ENCODE measurements around the gene DISC1.
A peak's percentile ranks its signal among the peaks of the same experiment; 100 is the strongest.

The DISC1 gene

GRCh38 chr1:231861541-231862481 lies 235.2 kb downstream of the DISC1 start:
- no peak for DNase-seq (ENCODE audit: low read depth)
- no peak overlapping the region for H3K4me3 ChIP-seq (ENCODE audit: low read depth, low read length)
- TF ChIP-seq MYC (IDR thresholded peaks at IDR 0.05; ENCODE audit: low read depth, low read length): no peak
- TF ChIP-seq MAX (IDR thresholded peaks at IDR 0.05; ENCODE audit: low read depth, low read length): no peak
- no peak for TF ChIP-seq CTCF (IDR thresholded peaks at IDR 0.05; ENCODE audit: low read depth, low read length)
- no peak for TF ChIP-seq POLR2A (IDR thresholded peaks at IDR 0.05; ENCODE audit: extremely low read depth, insufficient read length)

GRCh38 chr1:231862611-231863010 lies 236.0 kb downstream of the DISC1 start:
- no peak for DNase-seq (ENCODE audit: low read depth)
- TF ChIP-seq POLR2A (IDR thresholded peaks at IDR 0.05; ENCODE audit: extremely low read depth, insufficient read length): no peak
- TF ChIP-seq MYC (IDR thresholded peaks at IDR 0.05; ENCODE audit: low read depth, low read length): no peak
- no peak for TF ChIP-seq CTCF (IDR thresholded peaks at IDR 0.05; ENCODE audit: low read depth, low read length)
- TF ChIP-seq MAX (IDR thresholded peaks at IDR 0.05; ENCODE audit: low read depth, low read length): no peak
- no peak overlapping the region for H3K4me3 ChIP-seq (ENCODE audit: low read depth, low read length)

GRCh38 chr1:231865331-231865730 lies 238.7 kb downstream of the DISC1 start:
- no peak for DNase-seq (ENCODE audit: low read depth)
- TF ChIP-seq POLR2A (IDR thresholded peaks at IDR 0.05; ENCODE audit: extremely low read depth, insufficient read length): no peak
- no peak for TF ChIP-seq MAX (IDR thresholded peaks at IDR 0.05; ENCODE audit: low read depth, low read length)
- TF ChIP-seq MYC (IDR thresholded peaks at IDR 0.05; ENCODE audit: low read depth, low read length): no peak
- TF ChIP-seq CTCF (IDR thresholded peaks at IDR 0.05; ENCODE audit: low read depth, low read length): no peak
- H3K4me3 ChIP-seq (ENCODE audit: low read depth, low read length): no peak overlapping the region

- TF ChIP-seq MAX (IDR thresholded peaks at IDR 0.05; ENCODE audit: low read depth, low read length) (no peak), MYC (IDR thresholded peaks at IDR 0.05; ENCODE audit: low read depth, low read length) (no peak), CTCF (IDR thresholded peaks at IDR 0.05; ENCODE audit: low read depth, low read length) (peak; percentile 70), POLR2A (IDR thresholded peaks at IDR 0.05; ENCODE audit: extremely low read depth, insufficient read length) (no peak)
- peak; percentile 68 for DNase-seq (ENCODE audit: low read depth)
These were observed 240.1 kb downstream of the DISC1 start for GRCh38 chr1:231866392-231867331.

GRCh38 chr1:231867607-231868006 lies 241.0 kb downstream of the DISC1 start:
- no peak overlapping the region for H3K4me3 ChIP-seq (ENCODE audit: low read depth, low read length)
- TF ChIP-seq POLR2A (IDR thresholded peaks at IDR 0.05; ENCODE audit: extremely low read depth, insufficient read length) (no peak), CTCF (IDR thresholded peaks at IDR 0.05; ENCODE audit: low read depth, low read length) (no peak), MYC (IDR thresholded peaks at IDR 0.05; ENCODE audit: low read depth, low read length) (no peak), MAX (IDR thresholded peaks at IDR 0.05; ENCODE audit: low read depth, low read length) (no peak)
- DNase-seq (ENCODE audit: low read depth): no peak

More at GRCh38 chr1:231866392-231867331, 240.1 kb downstream of the DISC1 start:
- H3K4me3 ChIP-seq (ENCODE audit: low read depth, low read length): no peak overlapping the region

Measured in NB4 (cell line).